Measurements from ENCODE around the gene TNIP1.

TNIP1 gene

GRCh38 chr5:151062405-151063141 is 18.3 kb downstream of the TNIP1 start:
- DNase-seq: no peak

- no peak for DNase-seq
These were observed 20.1 kb downstream of the TNIP1 start for GRCh38 chr5:151060742-151061141.

GRCh38 chr5:151058891-151059489 is 21.8 kb downstream of the TNIP1 start:
- no peak for DNase-seq

GRCh38 chr5:151058301-151058700 is 22.5 kb downstream of the TNIP1 start:
- DNase-seq: no peak

- DNase-seq: no peak
These were observed 24.2 kb downstream of the TNIP1 start for GRCh38 chr5:151056379-151057325.

- no peak for DNase-seq
These were observed 25.5 kb downstream of the TNIP1 start for GRCh38 chr5:151055336-151055735.

GRCh38 chr5:151054709-151055108 is 26.1 kb downstream of the TNIP1 start:
- no peak for DNase-seq

- DNase-seq: no peak
These were observed 26.9 kb downstream of the TNIP1 start for GRCh38 chr5:151053796-151054462.

- no peak for DNase-seq
These were observed 28.0 kb downstream of the TNIP1 start for GRCh38 chr5:151052836-151053235.

- no peak for DNase-seq
These were observed 28.8 kb downstream of the TNIP1 start for GRCh38 chr5:151051931-151052608.

GRCh38 chr5:151051066-151051930 is 29.5 kb downstream of the TNIP1 start:
- DNase-seq: peak; percentile 37

GRCh38 chr5:151048526-151048925 is 32.3 kb downstream of the TNIP1 start:
- no peak for DNase-seq

GRCh38 chr5:151047814-151048425 is 32.9 kb downstream of the TNIP1 start:
- DNase-seq: no peak

- no peak for DNase-seq
These were observed 38.3 kb downstream of the TNIP1 start for GRCh38 chr5:151042453-151043093.

- no peak for DNase-seq
These were observed 39.1 kb downstream of the TNIP1 start for GRCh38 chr5:151041577-151042268.

- DNase-seq: no peak
These were observed 40.6 kb downstream of the TNIP1 start for GRCh38 chr5:151040211-151040747.

- DNase-seq: no peak
These were observed 41.2 kb downstream of the TNIP1 start for GRCh38 chr5:151039665-151040064.

- DNase-seq: no peak
These were observed 42.0 kb downstream of the TNIP1 start for GRCh38 chr5:151038801-151039238.

- DNase-seq: no peak
These were observed 42.5 kb downstream of the TNIP1 start for GRCh38 chr5:151038412-151038745.
